Fibroblast of villous mesenchyme (primary cell): ENCODE results near the gene ACYP2. TPM values are rescaled to one million over a fixed set of nuclear protein-coding genes. Genes with fewer than 3 reads are reported as not detected.

Source experiments
- DNase-seq: peaks from one replicate; pipeline ENCODE4 v3.0.0-alpha.2; 2010; ENCODE audit warnings: low read depth
- H3K4me3 ChIP-seq: 2 replicates; pipeline ENCODE4 v1.5.1; 2011; ENCODE audit warnings: low read depth, mild to moderate bottlenecking, low read length
- CTCF ChIP-seq: IDR thresholded peaks from 2 replicates; pipeline ENCODE4 v1.5.1; 2012; ENCODE audit warnings: low read depth, mild to moderate bottlenecking, low read length; ENCODE audit not compliant: insufficient read depth
- total RNA-seq: library from RNA; depleted of rRNA; stranded (reverse); fragments of >200 nt; gene quantifications from 2 replicates; pipeline ENCODE4 v1.2.3, GENCODE V29; 2012

The ACYP2 gene
- total RNA-seq, 1 donor, result 16.0 TPM

- H3K4me3 ChIP-seq, result no peak overlapping the region
- no peak for TF ChIP-seq CTCF
- DNase-seq, result no peak
Observed at GRCh38 chr2:54158311-54158710, 42.9 kb downstream of the ACYP2 start.

- H3K4me3 ChIP-seq, result no peak overlapping the region
- DNase-seq, result peak; percentile 18
- no peak for TF ChIP-seq CTCF
Observed at GRCh38 chr2:54161660-54162424, 46.4 kb downstream of the ACYP2 start.

GRCh38 chr2:54164106-54164505 lies 48.7 kb downstream of the ACYP2 start:
- no peak for TF ChIP-seq CTCF
- DNase-seq, result no peak
- H3K4me3 ChIP-seq, result no peak overlapping the region

GRCh38 chr2:54166121-54166773 lies 50.8 kb downstream of the ACYP2 start:
- no peak for TF ChIP-seq CTCF
- no peak overlapping the region for H3K4me3 ChIP-seq
- DNase-seq, result no peak

GRCh38 chr2:54176577-54176976 lies 61.2 kb downstream of the ACYP2 start:
- peak; percentile 61 for DNase-seq
- TF ChIP-seq CTCF, result peak; percentile 64

GRCh38 chr2:54183281-54183680 lies 67.9 kb downstream of the ACYP2 start:
- no peak overlapping the region for H3K4me3 ChIP-seq
- no peak for DNase-seq
- no peak for TF ChIP-seq CTCF

More at GRCh38 chr2:54176577-54176976, 61.2 kb downstream of the ACYP2 start:
- H3K4me3 ChIP-seq, result no peak overlapping the region
